Muscle layer of colon (tissue), 2 donors: ENCODE results near the gene ONECUT2.
"Not testable (repeated sequence)": the region's sequence is repeated elsewhere in the genome, so short reads cannot be mapped to it uniquely, and the experiment has no call there.

Source experiments
- H3K27ac ChIP-seq: one replicate; pipeline ENCODE4 v1.7.0; 2013; ENCODE audit warnings: low read depth, mild to moderate bottlenecking, low read length, moderate library complexity
- H3K27me3 ChIP-seq, 2 donors: one replicate each; pipeline ENCODE4 v1.7.0; 2013; ENCODE audit warnings: low read length in 2 of 2, mild to moderate bottlenecking in 2 of 2; ENCODE audit not compliant: insufficient read depth in 2 of 2, control insufficient read depth in 1 of 2
- H3K36me3 ChIP-seq: one replicate; pipeline ENCODE4 v1.7.0; 2013; ENCODE audit warnings: mild to moderate bottlenecking, low read length; ENCODE audit not compliant: insufficient read depth
- H3K4me1 ChIP-seq: one replicate; pipeline ENCODE4 v1.7.0; 2013; ENCODE audit warnings: mild to moderate bottlenecking, low read length; ENCODE audit not compliant: insufficient read depth
- H3K4me3 ChIP-seq, 2 donors: one replicate each; pipeline ENCODE4 v1.7.0; 2013; ENCODE audit warnings: low read length in 2 of 2, low read depth in 1 of 2, mild to moderate bottlenecking in 1 of 2, moderate library complexity in 1 of 2
- H3K9ac ChIP-seq: one replicate; pipeline ENCODE4 v1.7.0; 2013; ENCODE audit warnings: low read length
- H3K9me3 ChIP-seq: one replicate; pipeline ENCODE4 v1.7.0; 2013; ENCODE audit warnings: mild to moderate bottlenecking, low read length
- donor health status: abdominal sarcoma.
- donor health status: Adenocarcinoma of cecum.

The ONECUT2 gene

DNA sequence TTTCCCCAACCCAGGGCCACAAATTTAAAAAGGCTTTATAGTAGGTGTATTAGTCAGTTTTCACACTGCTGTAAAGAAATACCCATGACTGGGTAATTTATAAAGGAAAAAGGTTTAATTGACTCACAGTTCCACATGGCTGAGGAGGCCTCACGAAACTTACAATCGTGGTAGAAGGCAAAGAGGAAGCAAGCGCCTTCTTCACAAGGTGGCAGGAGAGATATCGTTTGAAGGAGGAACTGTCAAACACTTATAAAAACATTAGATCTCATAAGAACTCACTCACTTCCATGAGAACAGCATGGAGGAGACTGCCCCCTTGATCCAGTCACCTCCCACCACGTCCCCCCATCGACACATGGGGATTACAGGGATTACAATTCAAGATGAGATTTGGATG, 80.9 kb downstream of the ONECUT2 start:
- Histone ChIP-seq H3K36me3 (no peaks in the 10 kb centered on the region), H3K4me3 (no peak overlapping the region), H3K4me1 (no peaks in the 10 kb centered on the region), H3K9ac (no peak overlapping the region), H3K27me3 (no peaks in the 10 kb centered on the region), H3K27ac (no peak overlapping the region), H3K9me3 (no peaks in the 10 kb centered on the region)

- Histone ChIP-seq H3K27me3 (no peaks in the 10 kb centered on the region), H3K4me1 (no peaks in the 10 kb centered on the region), H3K9me3 (no peaks in the 10 kb centered on the region), H3K27ac (no peak overlapping the region), H3K4me3 (no peak overlapping the region), H3K9ac (no peak overlapping the region), H3K36me3 (no peaks in the 10 kb centered on the region)
Measured at GRCh38 chr18:57518533-57518932, 83.4 kb downstream of the ONECUT2 start.

- H3K4me3 ChIP-seq: no peak overlapping the region
- no peak overlapping the region for H3K9ac ChIP-seq
- no peak overlapping the region for H3K27ac ChIP-seq
- no peaks in the 10 kb centered on the region for H3K4me1 ChIP-seq
- H3K27me3 ChIP-seq: no peaks in the 10 kb centered on the region
- no peaks in the 10 kb centered on the region for H3K9me3 ChIP-seq
- H3K36me3 ChIP-seq: no peaks in the 10 kb centered on the region
Measured at GRCh38 chr18:57519668-57520424, 84.7 kb downstream of the ONECUT2 start.

DNA sequence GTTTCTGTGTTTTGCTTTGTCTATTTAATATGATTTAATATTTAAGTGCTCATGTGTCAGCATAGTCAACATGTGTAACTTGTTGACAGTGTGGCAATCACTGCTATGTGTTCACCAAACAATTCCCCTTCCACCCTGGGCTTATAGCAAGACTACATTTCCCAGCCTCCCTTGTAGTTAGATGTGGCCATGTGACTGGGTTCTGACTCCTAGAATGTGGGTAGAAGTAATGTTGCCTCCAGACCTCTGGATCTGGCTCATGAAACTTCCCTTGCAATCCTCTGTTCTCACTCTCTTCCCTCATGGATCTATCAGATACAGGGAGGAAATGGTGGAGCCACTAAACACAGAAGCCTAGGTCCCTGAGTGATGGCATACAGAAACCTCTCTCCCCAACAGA, 87.2 kb downstream of the ONECUT2 start:
- H3K27me3 ChIP-seq, H3K4me1 ChIP-seq, H3K9ac ChIP-seq, H3K27ac ChIP-seq, H3K4me3 ChIP-seq, H3K36me3 ChIP-seq, H3K9me3 ChIP-seq: not testable (repeated sequence)

- H3K9me3 ChIP-seq: no peaks in the 10 kb centered on the region
- H3K27me3 ChIP-seq: no peaks in the 10 kb centered on the region
- H3K4me3 ChIP-seq: no peak overlapping the region
- H3K4me1 ChIP-seq: no peaks in the 10 kb centered on the region
- no peak overlapping the region for H3K27ac ChIP-seq
- no peak overlapping the region for H3K9ac ChIP-seq
- no peaks in the 10 kb centered on the region for H3K36me3 ChIP-seq
Measured at GRCh38 chr18:57523171-57523956, 88.2 kb downstream of the ONECUT2 start.

- Histone ChIP-seq H3K27ac (no peak overlapping the region), H3K4me3 (no peak overlapping the region), H3K36me3 (no peaks in the 10 kb centered on the region), H3K4me1 (no peaks in the 10 kb centered on the region), H3K27me3 (no peaks in the 10 kb centered on the region), H3K9ac (no peak overlapping the region), H3K9me3 (no peaks in the 10 kb centered on the region)
Measured at GRCh38 chr18:57527556-57528229, 92.5 kb downstream of the ONECUT2 start.

DNA sequence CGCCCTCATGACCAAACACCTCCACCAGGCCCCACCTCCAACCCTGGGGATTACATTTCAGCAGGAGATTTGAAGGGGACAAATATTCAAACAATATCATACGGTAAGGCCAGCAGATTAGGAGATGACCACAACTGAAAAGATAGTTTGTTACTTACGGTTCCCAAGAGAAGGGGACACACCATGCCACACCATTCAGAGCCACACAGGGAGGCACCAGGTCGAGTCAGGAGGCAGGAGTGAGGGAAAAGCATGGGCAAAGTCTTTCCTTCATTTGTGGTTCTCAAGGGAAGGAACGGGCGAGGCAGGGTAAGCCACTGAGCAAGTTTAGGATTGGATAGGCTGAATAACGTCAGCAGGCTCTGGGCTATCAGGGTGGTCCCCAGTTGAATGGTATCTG, 94.0 kb downstream of the ONECUT2 start:
- no peaks in the 10 kb centered on the region for H3K36me3 ChIP-seq
- no peaks in the 10 kb centered on the region for H3K4me1 ChIP-seq
- no peak overlapping the region for H3K4me3 ChIP-seq
- no peaks in the 10 kb centered on the region for H3K9me3 ChIP-seq
- H3K27ac ChIP-seq: no peak overlapping the region
- no peaks in the 10 kb centered on the region for H3K27me3 ChIP-seq
- H3K9ac ChIP-seq: no peak overlapping the region

- H3K27ac ChIP-seq: no peak overlapping the region
Measured at GRCh38 chr18:57533006-57533867, 98.1 kb downstream of the ONECUT2 start.

GRCh38 chr18:57533868-57534510, 98.8 kb downstream of the ONECUT2 start:
- Histone ChIP-seq H3K36me3 (no peaks in the 10 kb centered on the region), H3K4me3 (no peak overlapping the region), H3K27ac (no peak overlapping the region), H3K9ac (no peak overlapping the region), H3K27me3 (no peaks in the 10 kb centered on the region), H3K4me1 (no peaks in the 10 kb centered on the region), H3K9me3 (no peaks in the 10 kb centered on the region)

More at GRCh38 chr18:57533006-57533867, 98.1 kb downstream of the ONECUT2 start:
- H3K4me3 ChIP-seq: no peak overlapping the region
- H3K36me3 ChIP-seq: no peaks in the 10 kb centered on the region
- no peaks in the 10 kb centered on the region for H3K27me3 ChIP-seq
- no peak overlapping the region for H3K9ac ChIP-seq
- no peaks in the 10 kb centered on the region for H3K4me1 ChIP-seq
- H3K9me3 ChIP-seq: no peaks in the 10 kb centered on the region

DNA sequence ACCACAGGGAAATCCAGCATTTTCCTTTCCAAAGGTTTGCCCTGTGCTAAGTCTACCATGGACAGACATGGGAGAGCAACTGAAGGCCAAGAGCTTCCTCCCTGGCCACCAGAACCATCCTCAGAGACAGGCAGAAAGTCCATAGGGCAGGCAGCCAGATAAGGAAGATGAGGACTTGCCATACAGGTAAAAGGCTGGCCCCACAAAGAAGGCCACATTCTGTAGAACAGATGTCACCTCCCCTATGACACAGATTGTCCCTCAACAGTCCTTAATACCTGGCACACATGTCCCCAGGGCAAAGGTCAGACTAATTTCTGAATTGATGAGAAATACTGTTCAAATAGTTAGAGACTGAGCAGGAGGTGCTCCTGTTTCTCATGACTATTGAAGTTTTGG, 99.3 kb downstream of the ONECUT2 start:
- Histone ChIP-seq H3K4me1 (no peaks in the 10 kb centered on the region), H3K4me3 (no peak overlapping the region), H3K9me3 (no peaks in the 10 kb centered on the region), H3K36me3 (no peaks in the 10 kb centered on the region), H3K27me3 (no peaks in the 10 kb centered on the region), H3K9ac (no peak overlapping the region), H3K27ac (no peak overlapping the region)
